ENCODE measurements around the gene NGEF. TPM values are rescaled to one million over a fixed set of nuclear protein-coding genes. Genes with fewer than 3 reads are reported as not detected.
A peak's percentile ranks its signal among the peaks of the same experiment; 100 is the strongest.

Gene NGEF
- total and polyA plus RNA-seq, 7 donors: 0.28 to 13.9 (median 10.8) TPM; not detected in 2

DNA sequence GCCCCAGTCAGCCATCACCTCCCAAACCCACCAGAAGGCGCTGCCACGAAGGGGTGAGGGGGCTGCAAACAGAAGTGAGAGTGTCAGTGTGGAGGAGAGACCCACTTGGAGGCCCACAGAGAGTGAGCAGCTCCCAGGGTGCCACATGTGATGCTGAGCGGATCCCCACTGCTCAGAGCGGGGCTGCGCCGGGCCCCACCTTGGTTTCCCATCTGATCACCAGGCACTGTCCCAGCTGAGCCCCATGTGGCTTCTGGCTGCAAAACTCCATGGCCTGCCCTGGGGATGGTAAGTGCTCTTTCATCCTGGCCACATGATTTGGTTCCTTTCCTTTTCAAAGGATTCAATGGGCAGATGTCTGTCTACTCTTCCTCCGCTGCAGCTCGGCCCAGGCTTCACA lies 119.2 kb downstream of the NGEF start:
- intact Hi-C loops (cut with DNase I): no loop called here
- Histone ChIP-seq H3K27me3 (peaks cover 2 to 41% (median 18%) of the 10 kb centered on the region in 3 donors), H3K4me3 (no peak overlapping the region), H3K27ac (no peak overlapping the region), H3K9me3 (no peaks in the 10 kb centered on the region), H3K4me1 (peaks cover 0 to 6% (median 0%) of the 10 kb centered on the region in 4 donors), H3K36me3 (no peaks in the 10 kb centered on the region)
- 96 to 97% methylated on average over 8 of the region's 8 CpGs for WGBS, 2 donors
- TF ChIP-seq POLR2A (IDR thresholded peaks at IDR 0.05): no peak
- no peak for TF ChIP-seq POLR2AphosphoS5 (IDR thresholded peaks at IDR 0.05)
- no peak for TF ChIP-seq EP300 (IDR thresholded peaks at IDR 0.05)
- TF ChIP-seq, protein P1, sequence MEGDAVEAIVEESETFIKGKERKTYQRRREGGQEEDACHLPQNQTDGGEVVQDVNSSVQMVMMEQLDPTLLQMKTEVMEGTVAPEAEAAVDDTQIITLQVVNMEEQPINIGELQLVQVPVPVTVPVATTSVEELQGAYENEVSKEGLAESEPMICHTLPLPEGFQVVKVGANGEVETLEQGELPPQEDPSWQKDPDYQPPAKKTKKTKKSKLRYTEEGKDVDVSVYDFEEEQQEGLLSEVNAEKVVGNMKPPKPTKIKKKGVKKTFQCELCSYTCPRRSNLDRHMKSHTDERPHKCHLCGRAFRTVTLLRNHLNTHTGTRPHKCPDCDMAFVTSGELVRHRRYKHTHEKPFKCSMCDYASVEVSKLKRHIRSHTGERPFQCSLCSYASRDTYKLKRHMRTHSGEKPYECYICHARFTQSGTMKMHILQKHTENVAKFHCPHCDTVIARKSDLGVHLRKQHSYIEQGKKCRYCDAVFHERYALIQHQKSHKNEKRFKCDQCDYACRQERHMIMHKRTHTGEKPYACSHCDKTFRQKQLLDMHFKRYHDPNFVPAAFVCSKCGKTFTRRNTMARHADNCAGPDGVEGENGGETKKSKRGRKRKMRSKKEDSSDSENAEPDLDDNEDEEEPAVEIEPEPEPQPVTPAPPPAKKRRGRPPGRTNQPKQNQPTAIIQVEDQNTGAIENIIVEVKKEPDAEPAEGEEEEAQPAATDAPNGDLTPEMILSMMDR (IDR thresholded peaks at IDR 0.05): no peak
- no peak for DNase-seq

DNA sequence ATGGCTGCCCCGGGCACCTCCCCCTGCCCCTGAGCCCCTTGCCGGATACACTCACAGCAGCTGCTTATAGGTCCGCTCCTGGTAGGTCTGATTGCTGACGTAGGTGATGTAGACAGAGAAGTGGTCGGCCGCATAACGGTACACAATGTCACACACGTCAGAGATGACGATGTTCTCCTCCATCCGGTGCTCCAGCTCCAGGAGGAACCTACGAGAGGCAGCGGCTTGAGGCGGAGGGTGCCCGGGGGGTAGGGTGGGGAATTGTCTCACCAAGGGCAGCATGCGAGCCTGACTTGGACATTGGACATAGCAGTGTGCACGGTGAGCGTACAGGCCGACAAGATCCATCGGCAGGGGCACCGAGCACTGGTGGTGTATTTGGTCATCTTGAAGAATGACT lies 120.2 kb downstream of the NGEF start:
- Histone ChIP-seq H3K36me3 (no peaks in the 10 kb centered on the region), H3K9me3 (no peaks in the 10 kb centered on the region), H3K27ac (no peak overlapping the region), H3K4me3 (no peak overlapping the region), H3K4me1 (peaks cover 0 to 6% (median 0%) of the 10 kb centered on the region in 4 donors), H3K27me3 (peaks cover 2 to 41% (median 18%) of the 10 kb centered on the region in 3 donors)
- intact Hi-C loops (cut with DNase I): no loop called here
- peak; percentile 56 for DNase-seq
- WGBS, 2 donors: 91 to 92% methylated on average over 20 of the region's 20 CpGs
- TF ChIP-seq POLR2A (IDR thresholded peaks at IDR 0.05) (no peak), EP300 (IDR thresholded peaks at IDR 0.05) (no peak), POLR2AphosphoS5 (IDR thresholded peaks at IDR 0.05) (no peak)
- TF ChIP-seq, protein P1 (IDR thresholded peaks at IDR 0.05): no peak

DNA sequence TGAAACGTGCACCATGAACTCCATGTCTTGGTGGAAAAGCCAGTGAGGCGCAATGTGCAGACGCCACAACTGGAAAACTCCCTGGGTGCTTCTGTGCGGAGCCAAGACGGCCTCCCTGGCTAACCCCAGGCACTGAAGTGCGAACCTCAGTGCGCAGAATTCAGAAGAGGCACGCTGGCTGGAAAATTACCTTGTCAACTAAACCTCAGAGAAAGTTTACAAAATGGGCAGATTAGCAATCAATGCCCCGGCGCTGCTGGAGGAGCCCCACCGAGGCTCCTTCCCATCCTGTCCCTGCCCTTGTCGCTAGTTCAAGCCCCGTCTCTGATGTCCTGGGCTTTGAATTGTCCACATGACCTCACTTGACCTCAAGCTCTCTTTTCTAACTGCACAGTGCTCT lies 120.8 kb downstream of the NGEF start:
- H3K4me1 ChIP-seq: peaks cover 0 to 6% (median 0%) of the 10 kb centered on the region in 4 donors
- no peak overlapping the region for H3K4me3 ChIP-seq
- DNase-seq: no peak
- no peak overlapping the region for H3K27ac ChIP-seq
- no peaks in the 10 kb centered on the region for H3K9me3 ChIP-seq
- WGBS, 2 donors: 94% methylated on average over 13 of the region's 13 CpGs
- TF ChIP-seq POLR2A (IDR thresholded peaks at IDR 0.05): no peak
- no peak for TF ChIP-seq POLR2AphosphoS5 (IDR thresholded peaks at IDR 0.05)
- TF ChIP-seq EP300 (IDR thresholded peaks at IDR 0.05): no peak
- TF ChIP-seq, protein P1 (IDR thresholded peaks at IDR 0.05): no peak
- H3K27me3 ChIP-seq: peaks cover 2 to 41% (median 18%) of the 10 kb centered on the region in 3 donors
- intact Hi-C loops (cut with DNase I): no loop called here
- H3K36me3 ChIP-seq: no peaks in the 10 kb centered on the region

DNA sequence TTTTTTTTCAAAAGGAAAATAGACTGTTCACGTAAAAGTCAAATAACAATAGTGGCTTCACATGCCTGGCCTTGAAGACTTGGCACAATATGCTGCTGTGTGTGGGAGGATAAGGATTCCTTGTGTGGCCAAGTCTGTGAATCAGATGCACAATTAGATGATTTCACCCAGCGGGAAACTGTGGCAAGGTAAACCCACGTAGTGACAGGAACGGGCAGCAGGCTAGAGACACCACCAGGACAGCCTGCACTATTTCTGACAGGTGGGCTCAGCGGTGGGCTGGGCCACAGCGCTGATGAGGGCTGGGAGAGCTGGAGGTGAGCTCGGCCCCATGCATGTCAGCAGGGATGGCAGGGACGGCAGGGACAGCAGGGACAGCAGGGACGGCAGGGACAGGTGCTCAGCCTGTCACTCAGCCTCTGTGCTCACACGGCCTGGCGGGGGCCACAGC lies 121.4 kb downstream of the NGEF start:
- 80% methylated on average over 11 of the region's 11 CpGs for WGBS, 2 donors
- H3K4me3 ChIP-seq: no peak overlapping the region
- peaks cover 0 to 6% (median 0%) of the 10 kb centered on the region in 4 donors for H3K4me1 ChIP-seq
- no peak for DNase-seq
- no peaks in the 10 kb centered on the region for H3K9me3 ChIP-seq
- H3K36me3 ChIP-seq: no peaks in the 10 kb centered on the region
- TF ChIP-seq POLR2A (IDR thresholded peaks at IDR 0.05): no peak
- TF ChIP-seq, protein P1 (IDR thresholded peaks at IDR 0.05): no peak
- no peak for TF ChIP-seq POLR2AphosphoS5 (IDR thresholded peaks at IDR 0.05)
- TF ChIP-seq EP300 (IDR thresholded peaks at IDR 0.05): no peak
- H3K27me3 ChIP-seq: peaks cover 2 to 43% (median 18%) of the 10 kb centered on the region in 3 donors
- H3K27ac ChIP-seq: no peak overlapping the region
- intact Hi-C loops (cut with DNase I): no loop called here
